Caco-2 (cell line): ENCODE data around the gene LMAN1L. TPM values are rescaled to one million over a fixed set of nuclear protein-coding genes. Genes with fewer than 3 reads are reported as not detected.

Experiments used
- BruUV-seq: library from RNA; stranded (reverse); fragments of 400-500 nt; replicated peaks from 2 replicates; lab custom pipeline; 2021; lab: Mats Ljungman, UMichigan
- CTCF ChIA-PET: fragments of 300-600 bp; sonication (Branson Sonifier 250); formaldehyde crosslinking; loops from one replicate; lab custom pipeline; 2022; ENCODE audit warnings: antibody characterized with exemption; lab: Charles Lee
- POLR2A ChIA-PET: fragments of 300-600 bp; sonication (Branson Sonifier 250); formaldehyde crosslinking; loops from one replicate; lab custom pipeline; 2022; ENCODE audit warnings: antibody characterized with exemption; lab: Charles Lee
- DNase-seq, 2 experiments: peaks; one replicate each; pipeline versions ENCODE4 v3.0.0 to v3.0.0-alpha.2; 2020 to 2022
- H3K27me3 ChIP-seq: replicated peaks from 2 replicates; pipeline ENCODE4 v1.6.0; 2011; ENCODE audit warnings: low read length; ENCODE audit not compliant: control insufficient read depth, insufficient read depth
- H3K36me3 ChIP-seq: 2 replicates; pipeline ENCODE4 v1.5.1; 2011; ENCODE audit warnings: low read length; ENCODE audit not compliant: control insufficient read depth, insufficient read depth
- H3K4me1 ChIP-seq: fragments of 250-450 bp; sonication (Bioruptor Pico); 2 replicates; pipeline ENCODE4 v1.5.1; 2020; ENCODE audit warnings: mild to moderate bottlenecking
- H3K4me3 ChIP-seq: 2 replicates; pipeline ENCODE4 v1.5.1; 2011; ENCODE audit warnings: low read depth, mild to moderate bottlenecking, control low read depth, low read length
- H3K9me3 ChIP-seq: fragments of 250-450 bp; sonication (Bioruptor Pico); 2 replicates; pipeline ENCODE4 v1.5.1; 2020; ENCODE audit warnings: mild to moderate bottlenecking, moderate library complexity
- H3K27ac Mint-ChIP-seq: one replicate; pipeline ENCODE4 v1.8.0; 2022; ENCODE audit warnings: mixed read lengths; ENCODE audit not compliant: unreplicated experiment
- H3K27me3 Mint-ChIP-seq: one replicate; pipeline ENCODE4 v1.8.0; 2022; ENCODE audit warnings: mixed read lengths; ENCODE audit not compliant: insufficient read depth, unreplicated experiment
- H3K36me3 Mint-ChIP-seq: one replicate; pipeline ENCODE4 v1.8.0; 2022; ENCODE audit warnings: mild to moderate bottlenecking, mixed read lengths; ENCODE audit not compliant: insufficient read depth, unreplicated experiment
- H3K4me1 Mint-ChIP-seq: one replicate; pipeline ENCODE4 v1.8.0; 2022; ENCODE audit warnings: low read depth, mixed read lengths; ENCODE audit not compliant: unreplicated experiment
- H3K4me3 Mint-ChIP-seq: one replicate; pipeline ENCODE4 v1.8.0; 2022; ENCODE audit warnings: mild to moderate bottlenecking, moderate library complexity, mixed read lengths; ENCODE audit not compliant: unreplicated experiment
- H3K9me3 Mint-ChIP-seq: one replicate; pipeline ENCODE4 v1.8.0; 2022; ENCODE audit warnings: mixed read lengths; ENCODE audit not compliant: unreplicated experiment
- intact Hi-C: fragments of 100-400 bp; cut with micrococcal nuclease; formaldehyde crosslinking; loops from one replicate; pipeline ENCODE4 v1.10.0; 2022; ENCODE audit not compliant: unreplicated experiment
- total RNA-seq: library from RNA; stranded (reverse); gene quantifications from 2 replicates; pipeline ENCODE4 v1.2.3, GENCODE V29; 2022
- TF ChIP-seq, protein P1 (sequence below), 2 experiments: fragments of 200-600 bp in 1 of 2; IDR thresholded peaks; 1 replicate in 1 of 2; 2 replicates in 1 of 2; pipeline versions ENCODE4 v1.5.1 to v1.8.0; 2011 to 2022; ENCODE audit warnings: antibody characterized with exemption in 1 of 2, control low read depth in 1 of 2, inconsistent platforms in 1 of 2, low read depth in 1 of 2, low read length in 1 of 2, mild to moderate bottlenecking in 1 of 2, moderate library complexity in 1 of 2; ENCODE audit not compliant: insufficient read depth in 1 of 2, severe bottlenecking in 1 of 2, unreplicated experiment in 1 of 2

LMAN1L gene
- total RNA-seq, 1 experiment from 2014 or later: not detected

- Mint-ChIP-seq H3K9me3 (no peaks in the 10 kb centered on the region), H3K27me3 (no peaks in the 10 kb centered on the region), H3K4me3 (no peak overlapping the region), H3K36me3 (peaks cover 6% of the 10 kb centered on the region), H3K4me1 (peaks cover 6% of the 10 kb centered on the region), H3K27ac (peak overlapping the region; percentile 36)
- no peaks in the 10 kb centered on the region for H3K27me3 ChIP-seq
- no TSS peak for BruUV-seq
- peaks cover 6% of the 10 kb centered on the region for H3K4me1 ChIP-seq
- intact Hi-C loops: no loop called here
- no peaks in the 10 kb centered on the region; the same call in 1 of the 2 replicates for H3K36me3 ChIP-seq
- no peaks in the 10 kb centered on the region for H3K9me3 ChIP-seq
- no peak for DNase-seq
- TF ChIP-seq, protein P1, sequence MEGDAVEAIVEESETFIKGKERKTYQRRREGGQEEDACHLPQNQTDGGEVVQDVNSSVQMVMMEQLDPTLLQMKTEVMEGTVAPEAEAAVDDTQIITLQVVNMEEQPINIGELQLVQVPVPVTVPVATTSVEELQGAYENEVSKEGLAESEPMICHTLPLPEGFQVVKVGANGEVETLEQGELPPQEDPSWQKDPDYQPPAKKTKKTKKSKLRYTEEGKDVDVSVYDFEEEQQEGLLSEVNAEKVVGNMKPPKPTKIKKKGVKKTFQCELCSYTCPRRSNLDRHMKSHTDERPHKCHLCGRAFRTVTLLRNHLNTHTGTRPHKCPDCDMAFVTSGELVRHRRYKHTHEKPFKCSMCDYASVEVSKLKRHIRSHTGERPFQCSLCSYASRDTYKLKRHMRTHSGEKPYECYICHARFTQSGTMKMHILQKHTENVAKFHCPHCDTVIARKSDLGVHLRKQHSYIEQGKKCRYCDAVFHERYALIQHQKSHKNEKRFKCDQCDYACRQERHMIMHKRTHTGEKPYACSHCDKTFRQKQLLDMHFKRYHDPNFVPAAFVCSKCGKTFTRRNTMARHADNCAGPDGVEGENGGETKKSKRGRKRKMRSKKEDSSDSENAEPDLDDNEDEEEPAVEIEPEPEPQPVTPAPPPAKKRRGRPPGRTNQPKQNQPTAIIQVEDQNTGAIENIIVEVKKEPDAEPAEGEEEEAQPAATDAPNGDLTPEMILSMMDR (IDR thresholded peaks at IDR 0.05; ENCODE audit: insufficient read depth in 1 of 2, low read depth in 1 of 2, low read length in 1 of 2, severe bottlenecking in 1 of 2, unreplicated experiment in 1 of 2): no peak
- ChIA-PET CTCF (interaction anchor here (1.0 kb wide), 1 partner anchor 23 kb away, joined by 5 read pairs; no protein-coding TSS in a partner anchor), POLR2A (no interaction called here)
- H3K4me3 ChIP-seq: no peak overlapping the region
Measured at GRCh38 chr15:74794248-74794969, 18.2 kb upstream of the LMAN1L start.

GRCh38 chr15:74794970-74795349, 17.7 kb upstream of the LMAN1L start:
- no TSS peak for BruUV-seq
- intact Hi-C loops: no loop called here
- Mint-ChIP-seq H3K9me3 (no peaks in the 10 kb centered on the region), H3K36me3 (peaks cover 8% of the 10 kb centered on the region), H3K27ac (peak overlapping the region; percentile 36), H3K4me3 (no peak overlapping the region), H3K27me3 (no peaks in the 10 kb centered on the region), H3K4me1 (peaks cover 6% of the 10 kb centered on the region)
- H3K4me1 ChIP-seq: peaks cover under 1% of the 10 kb centered on the region; the same call in 1 of the 2 replicates
- DNase-seq: no peak
- H3K27me3 ChIP-seq: no peaks in the 10 kb centered on the region
- TF ChIP-seq, protein P1 (IDR thresholded peaks at IDR 0.05; ENCODE audit: insufficient read depth in 1 of 2, low read depth in 1 of 2, low read length in 1 of 2, severe bottlenecking in 1 of 2, unreplicated experiment in 1 of 2): no peak
- ChIA-PET POLR2A (no interaction called here), CTCF (no interaction called here)
- peaks cover under 1% of the 10 kb centered on the region; the same call in 1 of the 2 replicates for H3K36me3 ChIP-seq
- no peak overlapping the region for H3K4me3 ChIP-seq
- H3K9me3 ChIP-seq: no peaks in the 10 kb centered on the region

GRCh38 chr15:74795966-74796625, 16.5 kb upstream of the LMAN1L start:
- intact Hi-C loops: no loop called here
- Mint-ChIP-seq H3K36me3 (peaks cover 14% of the 10 kb centered on the region), H3K9me3 (no peaks in the 10 kb centered on the region), H3K27ac (no peak overlapping the region), H3K4me1 (peaks cover 6% of the 10 kb centered on the region), H3K27me3 (no peaks in the 10 kb centered on the region), H3K4me3 (no peak overlapping the region)
- H3K4me1 ChIP-seq: no peaks in the 10 kb centered on the region
- POLR2A ChIA-PET: no interaction called here
- H3K27me3 ChIP-seq: no peaks in the 10 kb centered on the region
- H3K36me3 ChIP-seq: peaks cover 4% of the 10 kb centered on the region; the same call in 1 of the 2 replicates
- DNase-seq: no peak
- CTCF ChIA-PET: interaction anchor here (0.6 kb wide), 1 partner anchor 18 kb away, joined by 3 read pairs; no protein-coding TSS in a partner anchor
- TF ChIP-seq, protein P1 (IDR thresholded peaks at IDR 0.05; ENCODE audit: insufficient read depth in 1 of 2, low read depth in 1 of 2, low read length in 1 of 2, severe bottlenecking in 1 of 2, unreplicated experiment in 1 of 2): no peak
- no TSS peak for BruUV-seq
- no peaks in the 10 kb centered on the region for H3K9me3 ChIP-seq
- H3K4me3 ChIP-seq: no peak overlapping the region
